Kidney epithelial cell (primary cell): ENCODE measurements around the gene SNTG2. TPM values are rescaled to one million over a fixed set of nuclear protein-coding genes. Genes with fewer than 3 reads are reported as not detected.

Experiments used
- DNase-seq: peaks from one replicate; pipeline ENCODE4 v3.0.0-alpha.2; 2010; ENCODE audit warnings: low read depth
- H3K27me3 ChIP-seq: 2 replicates; pipeline ENCODE4 v1.6.0; 2011; ENCODE audit warnings: low read length; ENCODE audit not compliant: control insufficient read depth, insufficient read depth
- H3K36me3 ChIP-seq: 2 replicates; pipeline ENCODE4 v1.5.1; 2011; ENCODE audit warnings: low read length; ENCODE audit not compliant: control insufficient read depth, insufficient read depth
- H3K4me3 ChIP-seq: 2 replicates; pipeline ENCODE4 v1.5.1; 2011; ENCODE audit warnings: low read depth, mild to moderate bottlenecking, control low read depth, low read length
- total RNA-seq: library from RNA; depleted of rRNA; stranded (reverse); fragments of >200 nt; gene quantifications from 2 replicates; pipeline ENCODE4 v1.2.3, GENCODE V29; 2015
- TF ChIP-seq, protein P1 (sequence below): IDR thresholded peaks from 2 replicates; pipeline ENCODE4 v1.5.1; 2011; ENCODE audit warnings: mild to moderate bottlenecking, moderate library complexity, low read length, control low read depth, inconsistent platforms; ENCODE audit not compliant: insufficient read depth, poor library complexity, severe bottlenecking

Gene SNTG2
- total RNA-seq, 1 donor from 2014 or later, result 0.38 TPM

DNA sequence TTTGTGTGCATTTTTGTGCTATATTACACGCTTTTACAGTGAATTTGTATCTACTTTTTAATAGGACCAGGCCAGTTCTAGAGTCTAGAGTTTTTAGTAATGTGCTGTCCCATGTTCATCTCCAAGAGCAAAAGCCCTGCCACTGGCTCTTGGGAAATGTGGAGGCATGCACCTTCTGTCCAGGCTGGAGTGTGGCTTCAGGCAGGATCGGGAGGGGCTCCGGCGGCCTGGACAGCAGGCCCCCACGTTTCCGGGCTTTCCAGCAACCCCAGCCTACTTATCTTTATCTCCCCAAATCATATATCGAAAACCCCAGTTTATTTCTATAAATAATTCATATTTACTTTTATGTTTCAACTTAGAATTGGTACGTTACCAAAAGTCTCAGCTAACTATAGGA is 78.2 kb downstream of the SNTG2 start:
- TF ChIP-seq, protein P1, sequence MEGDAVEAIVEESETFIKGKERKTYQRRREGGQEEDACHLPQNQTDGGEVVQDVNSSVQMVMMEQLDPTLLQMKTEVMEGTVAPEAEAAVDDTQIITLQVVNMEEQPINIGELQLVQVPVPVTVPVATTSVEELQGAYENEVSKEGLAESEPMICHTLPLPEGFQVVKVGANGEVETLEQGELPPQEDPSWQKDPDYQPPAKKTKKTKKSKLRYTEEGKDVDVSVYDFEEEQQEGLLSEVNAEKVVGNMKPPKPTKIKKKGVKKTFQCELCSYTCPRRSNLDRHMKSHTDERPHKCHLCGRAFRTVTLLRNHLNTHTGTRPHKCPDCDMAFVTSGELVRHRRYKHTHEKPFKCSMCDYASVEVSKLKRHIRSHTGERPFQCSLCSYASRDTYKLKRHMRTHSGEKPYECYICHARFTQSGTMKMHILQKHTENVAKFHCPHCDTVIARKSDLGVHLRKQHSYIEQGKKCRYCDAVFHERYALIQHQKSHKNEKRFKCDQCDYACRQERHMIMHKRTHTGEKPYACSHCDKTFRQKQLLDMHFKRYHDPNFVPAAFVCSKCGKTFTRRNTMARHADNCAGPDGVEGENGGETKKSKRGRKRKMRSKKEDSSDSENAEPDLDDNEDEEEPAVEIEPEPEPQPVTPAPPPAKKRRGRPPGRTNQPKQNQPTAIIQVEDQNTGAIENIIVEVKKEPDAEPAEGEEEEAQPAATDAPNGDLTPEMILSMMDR, result no peak
- Histone ChIP-seq H3K36me3 (no peaks in the 10 kb centered on the region), H3K27me3 (no peaks in the 10 kb centered on the region), H3K4me3 (no peak overlapping the region)
- DNase-seq, result no peak

DNA sequence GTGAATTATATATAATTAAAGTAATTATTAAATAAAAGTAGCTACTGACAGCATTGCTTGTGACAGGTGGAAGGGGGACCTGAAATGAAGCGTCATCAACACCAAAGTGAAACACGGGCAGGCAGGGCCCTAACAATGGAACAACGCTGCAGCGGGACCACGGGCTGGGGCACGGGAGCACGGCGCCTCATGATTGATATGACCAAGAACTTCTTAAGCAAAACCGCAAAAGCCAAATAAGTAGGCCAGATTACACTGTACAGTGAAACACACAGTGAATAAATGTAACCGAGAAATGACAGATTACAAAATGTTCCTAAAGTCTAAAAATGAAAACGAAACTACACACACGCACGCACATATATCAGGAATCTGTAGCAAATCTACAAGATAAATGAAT is 81.4 kb downstream of the SNTG2 start:
- TF ChIP-seq, protein P1, result no peak
- no peaks in the 10 kb centered on the region for H3K27me3 ChIP-seq
- DNase-seq, result no peak
- H3K36me3 ChIP-seq, result no peaks in the 10 kb centered on the region
- no peak overlapping the region for H3K4me3 ChIP-seq

DNA sequence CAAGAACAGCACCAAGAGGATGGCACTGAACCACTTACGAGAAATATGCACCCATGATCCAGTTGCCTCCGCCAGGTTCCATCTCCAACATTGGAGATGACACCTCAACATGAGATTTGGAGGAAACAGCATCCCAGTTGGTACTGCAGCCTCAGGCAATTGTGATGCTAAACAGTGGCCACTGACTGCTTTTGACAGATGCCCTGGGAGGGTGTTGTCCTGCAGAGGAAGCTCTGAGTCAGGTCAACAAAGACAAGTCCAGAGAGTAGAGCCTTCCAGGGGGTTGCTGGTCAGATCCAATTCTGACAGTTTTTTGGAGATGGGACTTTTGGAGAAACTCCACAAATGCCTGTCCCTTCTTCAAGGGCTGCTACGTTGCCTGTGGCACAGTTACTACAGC is 82.4 kb downstream of the SNTG2 start:
- Histone ChIP-seq H3K36me3 (no peaks in the 10 kb centered on the region), H3K27me3 (no peaks in the 10 kb centered on the region), H3K4me3 (no peak overlapping the region)
- DNase-seq, result no peak
- TF ChIP-seq, protein P1, result no peak

DNA sequence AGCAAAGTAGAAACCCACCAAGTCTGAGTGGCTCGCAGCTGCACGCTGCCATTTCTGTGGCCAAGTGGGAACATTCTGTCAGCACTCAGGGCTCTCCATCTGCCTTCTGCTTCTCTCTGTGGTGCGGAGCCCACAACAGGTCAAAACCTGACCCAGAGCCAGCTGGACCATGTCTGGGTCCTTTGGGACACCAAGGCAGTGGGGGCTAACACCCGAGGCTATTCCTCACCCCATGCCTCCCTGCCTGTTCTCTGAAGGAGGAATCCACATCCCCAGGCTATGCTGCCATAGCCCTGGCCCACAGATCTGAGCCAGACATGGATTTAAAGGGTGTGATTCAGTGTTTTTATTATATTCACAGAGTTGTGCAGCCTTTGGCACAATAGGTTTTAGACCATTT is 86.4 kb downstream of the SNTG2 start:
- Histone ChIP-seq H3K27me3 (no peaks in the 10 kb centered on the region), H3K36me3 (no peaks in the 10 kb centered on the region), H3K4me3 (no peak overlapping the region)
- no peak for DNase-seq
- TF ChIP-seq, protein P1, result no peak

DNA sequence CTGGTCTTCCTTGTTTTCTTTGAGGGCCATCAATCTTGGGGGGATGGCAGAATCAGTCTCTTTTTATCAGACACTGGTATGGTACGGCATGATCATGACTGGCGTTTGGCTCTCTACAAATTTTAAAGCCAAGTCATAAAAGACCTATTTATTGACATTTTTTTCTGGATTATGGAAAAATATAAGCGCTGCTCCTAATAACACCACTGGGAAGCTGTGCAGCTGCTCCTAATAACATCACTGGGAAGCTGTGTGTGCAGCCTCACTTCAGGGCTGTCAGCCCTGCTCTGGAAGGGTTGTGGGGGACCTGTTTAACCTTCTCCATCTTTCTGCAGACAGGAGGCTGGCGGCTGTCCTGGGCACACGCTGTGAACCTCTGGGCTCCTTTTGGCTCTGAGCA is 88.9 kb downstream of the SNTG2 start:
- TF ChIP-seq, protein P1, result no peak
- DNase-seq, result no peak
- no peaks in the 10 kb centered on the region for H3K36me3 ChIP-seq
- no peak overlapping the region for H3K4me3 ChIP-seq
- no peaks in the 10 kb centered on the region for H3K27me3 ChIP-seq

DNA sequence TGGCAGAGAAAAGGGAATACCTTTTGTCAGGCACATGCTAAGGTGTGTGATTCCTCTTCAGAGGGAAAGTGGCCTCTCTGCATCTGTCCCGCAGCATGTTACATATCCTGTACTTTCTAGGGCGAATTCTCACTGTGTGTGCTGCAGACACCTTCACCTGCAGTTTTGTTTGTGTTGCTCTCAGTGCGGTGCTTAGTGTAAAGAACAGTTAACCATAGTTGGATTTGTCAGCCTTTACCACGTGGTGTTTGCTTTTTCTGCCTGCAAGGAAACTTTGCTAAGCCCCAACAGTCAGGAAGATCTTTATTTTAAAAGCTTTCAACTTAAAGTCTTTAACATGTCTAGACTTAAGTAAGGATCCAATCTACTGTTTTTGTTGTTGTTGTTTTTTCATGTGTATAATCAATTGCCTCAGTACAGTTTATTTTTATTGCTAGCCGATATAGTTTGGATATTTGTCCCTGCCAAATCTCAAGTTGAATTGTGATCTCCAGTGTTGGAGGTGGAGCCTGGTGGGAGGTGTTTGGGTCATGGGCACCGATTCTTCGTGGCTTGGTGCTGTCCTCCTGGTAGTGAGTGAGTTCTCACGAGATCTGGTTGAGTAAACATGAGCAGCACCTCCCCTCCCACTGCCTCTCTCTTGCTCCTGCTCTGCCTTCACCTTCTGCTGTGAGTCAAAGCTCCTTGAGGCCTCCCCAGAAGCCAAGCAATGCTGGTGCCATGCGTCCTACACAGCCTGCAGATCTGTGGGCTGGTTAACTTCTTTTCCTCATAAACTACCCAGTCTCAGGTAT is 90.6 kb downstream of the SNTG2 start:
- TF ChIP-seq, protein P1, result no peak
- no peak for DNase-seq
- H3K27me3 ChIP-seq, result no peaks in the 10 kb centered on the region
- H3K4me3 ChIP-seq, result no peak overlapping the region
- no peaks in the 10 kb centered on the region for H3K36me3 ChIP-seq
